Testis (tissue), 3 donors: ENCODE measurements around the gene ARMC2. TPM values are rescaled to one million over a fixed set of nuclear protein-coding genes. Genes with fewer than 3 reads are reported as not detected.
"Not testable (repeated sequence)": the region's sequence is repeated elsewhere in the genome, so short reads cannot be mapped to it uniquely, and the experiment has no call there.

ENCODE experiments used
- DNase-seq: peaks from one replicate; pipeline ENCODE4 v3.0.0-alpha.2; 2019
- H3K27ac ChIP-seq, 2 donors: fragments of 200-600 bp; sonication (generic); one replicate each; pipeline ENCODE4 v1.5.1; 2019
- H3K27me3 ChIP-seq: fragments of 200-600 bp; sonication (generic); one replicate; pipeline ENCODE4 v1.5.1; 2019
- H3K36me3 ChIP-seq: fragments of 200-600 bp; sonication (generic); one replicate; pipeline ENCODE4 v1.5.1; 2017; ENCODE audit warnings: low read depth; ENCODE audit errors: missing control alignments
- H3K4me1 ChIP-seq: fragments of 200-600 bp; sonication (generic); one replicate; pipeline ENCODE4 v1.5.1; 2019
- H3K4me3 ChIP-seq, 2 donors: fragments of 200-600 bp; sonication (generic); one replicate each; pipeline ENCODE4 v1.5.1; 2017 to 2019
- H3K9me3 ChIP-seq: fragments of 200-600 bp; sonication (generic); one replicate; pipeline ENCODE4 v1.5.1; 2017
- POLR2A ChIP-seq: fragments of 450-650 bp; IDR thresholded peaks from one replicate; pipeline ENCODE4 v1.6.1; 2017; ENCODE audit warnings: antibody characterized with exemption, mild to moderate bottlenecking, moderate library complexity
- WGBS, 2 donors: methylation state at CpG; one replicate each; pipeline ENCODE4 v1.1.5; 2018; 5-methylcytosine and 5-hydroxymethylcytosine counted together
- intact Hi-C: fragments of 100-400 bp; cut with DNase I; formaldehyde crosslinking; loops from one replicate; pipeline ENCODE4 v1.15.1; 2023; ENCODE audit warnings: low total_unique reads
- polyA plus RNA-seq: library from polyadenylated mRNA; stranded (reverse); fragments of 350-450 nt; fragmentation: Illumina TruSeq; extraction: RNeasy Lipid Tissue Mini Kit (QIAGEN cat#74804); gene quantifications from one replicate; pipeline ENCODE4 v1.2.3, GENCODE V29; 2014; ENCODE audit warnings: low read depth, low replicate concordance; ENCODE audit not compliant: insufficient read depth
- total RNA-seq, 2 donors: library from RNA; depleted of rRNA; stranded (reverse); fragments of >200 nt; gene quantifications; one replicate each; pipeline ENCODE4 v1.2.3, GENCODE V29; 2016
- TF ChIP-seq, protein P1 (sequence below), 3 experiments: fragments of 450-650 bp in 2 of 3; fragments of 200-600 bp in 1 of 3; sonication (generic) in 1 of 3; IDR thresholded peaks; one replicate each; pipeline ENCODE4 v1.5.1; 2016 to 2019; ENCODE audit warnings: antibody characterized with exemption in 3 of 3, mild to moderate bottlenecking in 2 of 3, moderate library complexity in 1 of 3

ARMC2 gene
- total and polyA plus RNA-seq, 3 donors from 2014 or later: 24.0 to 78.6 (median 51.4) TPM

DNA sequence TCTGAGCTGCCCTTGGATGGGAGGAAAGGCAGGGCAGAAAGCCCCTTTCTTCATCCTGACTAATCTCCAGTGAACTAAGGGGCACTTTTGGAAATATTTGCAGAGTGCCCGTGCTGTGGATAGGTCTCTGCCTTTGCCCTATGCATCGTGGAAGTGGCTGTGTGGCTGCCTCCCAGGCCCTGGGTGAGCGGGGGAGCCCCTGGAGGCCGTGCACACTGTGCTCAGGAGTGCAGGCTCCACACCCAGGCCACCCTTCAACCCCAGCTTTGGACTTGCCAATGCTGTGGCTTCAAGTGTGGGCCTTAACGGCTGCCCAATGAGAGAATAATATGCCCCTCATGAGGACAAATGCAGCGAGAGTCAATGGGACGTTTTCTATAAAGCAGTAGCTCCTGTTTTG lies 36.7 kb upstream of the ARMC2 start:
- H3K36me3 ChIP-seq: no peaks in the 10 kb centered on the region
- intact Hi-C loops: no loop called here
- no peak overlapping the region for H3K4me3 ChIP-seq
- H3K27me3 ChIP-seq: no peaks in the 10 kb centered on the region
- H3K27ac ChIP-seq: no peak overlapping the region
- WGBS, 2 donors: 72 to 81% methylated on average over 6 to 7 of the region's 7 CpGs
- no peaks in the 10 kb centered on the region for H3K9me3 ChIP-seq
- no peak for DNase-seq
- TF ChIP-seq POLR2A: no peak
- TF ChIP-seq, protein P1, sequence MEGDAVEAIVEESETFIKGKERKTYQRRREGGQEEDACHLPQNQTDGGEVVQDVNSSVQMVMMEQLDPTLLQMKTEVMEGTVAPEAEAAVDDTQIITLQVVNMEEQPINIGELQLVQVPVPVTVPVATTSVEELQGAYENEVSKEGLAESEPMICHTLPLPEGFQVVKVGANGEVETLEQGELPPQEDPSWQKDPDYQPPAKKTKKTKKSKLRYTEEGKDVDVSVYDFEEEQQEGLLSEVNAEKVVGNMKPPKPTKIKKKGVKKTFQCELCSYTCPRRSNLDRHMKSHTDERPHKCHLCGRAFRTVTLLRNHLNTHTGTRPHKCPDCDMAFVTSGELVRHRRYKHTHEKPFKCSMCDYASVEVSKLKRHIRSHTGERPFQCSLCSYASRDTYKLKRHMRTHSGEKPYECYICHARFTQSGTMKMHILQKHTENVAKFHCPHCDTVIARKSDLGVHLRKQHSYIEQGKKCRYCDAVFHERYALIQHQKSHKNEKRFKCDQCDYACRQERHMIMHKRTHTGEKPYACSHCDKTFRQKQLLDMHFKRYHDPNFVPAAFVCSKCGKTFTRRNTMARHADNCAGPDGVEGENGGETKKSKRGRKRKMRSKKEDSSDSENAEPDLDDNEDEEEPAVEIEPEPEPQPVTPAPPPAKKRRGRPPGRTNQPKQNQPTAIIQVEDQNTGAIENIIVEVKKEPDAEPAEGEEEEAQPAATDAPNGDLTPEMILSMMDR (IDR thresholded peaks at IDR 0.05): no peak
- no peaks in the 10 kb centered on the region for H3K4me1 ChIP-seq

DNA sequence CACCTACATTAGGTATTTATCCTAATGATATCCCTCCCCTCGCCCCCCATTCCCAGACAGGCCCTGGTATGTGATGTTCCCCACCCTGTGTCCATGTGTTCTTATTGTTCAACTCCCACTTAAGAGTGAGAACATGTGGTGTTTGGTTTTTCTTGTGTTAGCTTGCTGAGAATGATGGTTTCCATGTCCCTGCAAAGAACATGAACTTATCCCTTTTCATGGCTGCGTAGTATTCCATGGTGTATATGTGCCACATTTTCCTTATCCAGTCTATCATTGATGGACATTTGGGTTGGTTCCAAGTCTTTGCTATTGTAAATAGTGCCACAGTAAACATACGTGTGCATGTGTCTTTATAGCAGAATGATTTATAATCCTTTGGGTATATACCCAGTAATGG lies 35.0 kb upstream of the ARMC2 start:
- H3K27ac ChIP-seq, intact Hi-C loops, H3K9me3 ChIP-seq, H3K4me3 ChIP-seq, H3K36me3 ChIP-seq, H3K4me1 ChIP-seq, DNase-seq, H3K27me3 ChIP-seq: not testable (repeated sequence)
- 92 to 94% methylated on average over 2 to 3 of the region's 3 CpGs for WGBS, 2 donors

DNA sequence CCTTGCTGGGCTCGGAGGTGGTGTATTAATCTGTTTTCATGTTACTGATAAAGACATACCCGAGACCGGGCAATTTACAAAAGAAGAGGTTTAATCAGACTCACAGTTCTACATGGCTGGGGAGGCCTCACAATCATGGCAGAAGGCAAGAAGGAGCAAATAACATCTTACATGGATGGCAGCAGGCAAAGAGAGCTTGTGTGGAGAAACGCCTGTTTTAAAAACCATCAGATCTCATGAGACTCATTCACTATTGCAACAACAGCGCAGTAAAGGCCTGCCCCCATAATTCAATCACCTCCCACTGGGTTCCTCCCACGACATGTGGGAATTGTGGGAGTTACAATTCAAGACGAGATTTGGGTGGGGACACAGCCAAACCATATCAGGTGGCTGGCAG lies 30.9 kb upstream of the ARMC2 start:
- 88 to 91% methylated on average over 7 of the region's 7 CpGs for WGBS, 2 donors
- H3K27ac ChIP-seq, H3K4me3 ChIP-seq, H3K4me1 ChIP-seq, H3K36me3 ChIP-seq, DNase-seq, H3K9me3 ChIP-seq, H3K27me3 ChIP-seq, intact Hi-C loops: not testable (repeated sequence)

DNA sequence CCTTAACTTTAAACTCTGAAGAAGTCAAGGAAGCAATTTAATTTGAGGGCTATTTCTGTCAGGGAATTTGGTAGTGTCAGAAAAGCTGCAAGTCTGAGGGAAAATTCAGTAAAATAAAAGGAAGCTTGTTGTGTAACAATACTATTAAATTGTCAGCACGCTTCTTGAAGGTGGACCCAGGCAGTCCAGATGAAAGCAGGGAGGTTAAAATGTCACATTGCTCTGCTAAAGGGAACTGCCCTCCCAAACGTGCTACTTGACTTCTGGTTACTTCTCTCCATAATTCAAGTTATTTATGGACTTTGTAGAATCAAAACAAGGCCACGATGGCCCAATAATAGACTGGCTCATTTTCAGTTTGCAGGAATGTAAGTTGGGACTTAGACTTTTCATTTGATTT lies 28.2 kb upstream of the ARMC2 start:
- DNase-seq: no peak
- H3K36me3 ChIP-seq: no peaks in the 10 kb centered on the region
- H3K27ac ChIP-seq: no peak overlapping the region
- intact Hi-C loops: no loop called here
- no peaks in the 10 kb centered on the region for H3K9me3 ChIP-seq
- no peak overlapping the region for H3K4me3 ChIP-seq
- no peak for TF ChIP-seq POLR2A
- TF ChIP-seq, protein P1 (IDR thresholded peaks at IDR 0.05): no peak
- 59% methylated on average over 3 of the region's 3 CpGs for WGBS, 2 donors
- H3K4me1 ChIP-seq: peaks cover 4% of the 10 kb centered on the region
- H3K27me3 ChIP-seq: no peaks in the 10 kb centered on the region

DNA sequence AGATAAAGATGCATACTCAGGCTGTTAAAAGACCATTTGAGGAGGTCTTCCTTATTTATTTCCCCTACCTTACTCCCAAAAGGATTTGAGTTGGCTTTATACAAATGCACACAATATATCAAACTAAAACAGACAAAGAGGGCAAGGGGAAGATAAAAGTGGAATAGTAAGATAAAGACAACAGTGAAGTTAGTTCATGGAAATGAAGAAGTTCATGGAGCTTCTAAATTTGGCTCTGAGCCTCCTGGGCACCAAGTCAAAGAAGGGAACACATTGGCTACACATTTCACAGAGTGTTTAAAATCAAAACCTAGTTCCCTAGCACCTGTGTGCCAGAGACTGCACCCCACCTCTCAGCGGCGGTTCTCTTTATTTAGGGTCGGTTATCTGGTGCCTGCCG lies 25.8 kb upstream of the ARMC2 start:
- Histone ChIP-seq H3K4me1 (peaks cover 4% of the 10 kb centered on the region), H3K27ac (no peak overlapping the region), H3K27me3 (no peaks in the 10 kb centered on the region), H3K4me3 (no peak overlapping the region), H3K9me3 (no peaks in the 10 kb centered on the region), H3K36me3 (no peaks in the 10 kb centered on the region)
- TF ChIP-seq POLR2A: no peak
- TF ChIP-seq, protein P1 (IDR thresholded peaks at IDR 0.05): no peak
- intact Hi-C loops: no loop called here
- DNase-seq: no peak
- 79 to 82% methylated on average over 4 of the region's 4 CpGs for WGBS, 2 donors

DNA sequence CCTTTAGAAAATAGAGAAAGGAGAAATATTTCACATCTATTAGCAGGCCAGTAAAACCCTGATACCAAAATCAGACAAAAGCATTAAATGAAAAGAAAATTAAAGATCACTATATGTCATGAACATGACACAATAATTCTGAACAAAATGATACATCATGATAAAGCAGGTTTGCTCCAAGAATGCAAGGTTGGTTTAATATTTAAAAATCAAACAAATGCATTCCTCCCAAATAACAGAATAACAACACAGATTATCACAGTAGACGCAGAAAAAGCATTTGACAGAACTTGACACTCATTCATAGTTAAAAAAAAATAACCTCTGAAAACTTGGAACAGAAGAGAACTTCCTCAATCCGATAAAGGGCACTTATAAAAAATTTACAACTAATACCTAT lies 22.9 kb upstream of the ARMC2 start:
- TF ChIP-seq POLR2A: no peak
- TF ChIP-seq, protein P1 (IDR thresholded peaks at IDR 0.05): no peak
- no peak for DNase-seq
- no peak overlapping the region for H3K27ac ChIP-seq

More for the DNA sequence above, 22.9 kb upstream of the ARMC2 start:
- intact Hi-C loops: no loop called here
- no peak overlapping the region for H3K4me3 ChIP-seq
- peaks cover under 1% of the 10 kb centered on the region for H3K4me1 ChIP-seq
- H3K36me3 ChIP-seq: no peaks in the 10 kb centered on the region
- WGBS, 2 donors: 92 to 95% methylated on average over 2 of the region's 2 CpGs
- H3K27me3 ChIP-seq: no peaks in the 10 kb centered on the region
- no peaks in the 10 kb centered on the region for H3K9me3 ChIP-seq
